Measurements from ENCODE around the gene MYOM3. TPM values are rescaled to one million over a fixed set of nuclear protein-coding genes. Genes with fewer than 3 reads are reported as not detected.

Gene MYOM3
- total RNA-seq, 4 donors from 2014 or later, result 0.17 to 0.94 (median 0.44) TPM; not detected in 1

DNA sequence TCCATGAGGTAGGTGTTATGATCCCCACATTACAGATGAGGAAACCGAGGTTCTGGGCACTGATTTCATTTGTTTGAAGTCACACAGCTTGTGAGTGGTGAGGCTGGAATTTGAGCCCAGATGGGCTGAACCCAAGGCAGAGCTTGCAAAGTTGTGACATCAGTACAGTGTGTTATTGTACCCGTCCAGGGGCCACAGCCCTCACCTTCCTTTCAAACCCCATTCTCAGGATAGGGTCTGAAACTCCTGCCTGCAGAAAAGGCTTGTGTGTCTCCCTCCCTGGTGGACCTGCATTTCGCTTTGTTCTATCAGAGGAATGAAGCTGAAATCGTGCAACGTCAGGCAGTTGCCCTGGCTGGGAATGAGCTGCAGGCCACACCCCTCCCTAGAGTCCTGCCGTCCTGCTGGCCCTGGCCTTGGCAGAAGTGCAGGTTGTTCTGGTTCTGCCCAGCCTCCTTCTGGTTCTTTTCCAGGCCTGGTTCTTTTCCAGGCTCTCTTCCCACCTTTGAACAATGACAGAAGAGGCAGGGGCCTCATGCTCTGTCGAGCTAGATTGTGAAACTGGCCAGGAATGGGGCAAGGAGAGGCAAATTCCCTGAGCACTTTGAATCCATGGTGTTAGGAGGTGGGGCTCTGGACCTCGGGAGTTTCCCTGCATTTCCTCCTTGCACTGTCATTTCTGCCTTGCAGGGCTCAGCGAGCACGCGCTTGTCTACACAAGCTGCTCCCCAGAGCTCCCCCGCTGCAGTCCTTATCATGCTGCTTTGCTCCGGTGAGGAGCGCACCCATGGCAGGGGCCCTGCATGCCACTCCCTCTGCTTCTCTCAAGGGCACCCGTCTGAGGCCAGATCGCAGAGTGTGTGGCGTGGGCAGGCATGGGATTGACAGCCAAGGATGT, 8.2 kb upstream of the MYOM3 start:
- TF ChIP-seq, protein P1, sequence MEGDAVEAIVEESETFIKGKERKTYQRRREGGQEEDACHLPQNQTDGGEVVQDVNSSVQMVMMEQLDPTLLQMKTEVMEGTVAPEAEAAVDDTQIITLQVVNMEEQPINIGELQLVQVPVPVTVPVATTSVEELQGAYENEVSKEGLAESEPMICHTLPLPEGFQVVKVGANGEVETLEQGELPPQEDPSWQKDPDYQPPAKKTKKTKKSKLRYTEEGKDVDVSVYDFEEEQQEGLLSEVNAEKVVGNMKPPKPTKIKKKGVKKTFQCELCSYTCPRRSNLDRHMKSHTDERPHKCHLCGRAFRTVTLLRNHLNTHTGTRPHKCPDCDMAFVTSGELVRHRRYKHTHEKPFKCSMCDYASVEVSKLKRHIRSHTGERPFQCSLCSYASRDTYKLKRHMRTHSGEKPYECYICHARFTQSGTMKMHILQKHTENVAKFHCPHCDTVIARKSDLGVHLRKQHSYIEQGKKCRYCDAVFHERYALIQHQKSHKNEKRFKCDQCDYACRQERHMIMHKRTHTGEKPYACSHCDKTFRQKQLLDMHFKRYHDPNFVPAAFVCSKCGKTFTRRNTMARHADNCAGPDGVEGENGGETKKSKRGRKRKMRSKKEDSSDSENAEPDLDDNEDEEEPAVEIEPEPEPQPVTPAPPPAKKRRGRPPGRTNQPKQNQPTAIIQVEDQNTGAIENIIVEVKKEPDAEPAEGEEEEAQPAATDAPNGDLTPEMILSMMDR (IDR thresholded peaks at IDR 0.05; ENCODE audit: low read depth), result no peak

DNA sequence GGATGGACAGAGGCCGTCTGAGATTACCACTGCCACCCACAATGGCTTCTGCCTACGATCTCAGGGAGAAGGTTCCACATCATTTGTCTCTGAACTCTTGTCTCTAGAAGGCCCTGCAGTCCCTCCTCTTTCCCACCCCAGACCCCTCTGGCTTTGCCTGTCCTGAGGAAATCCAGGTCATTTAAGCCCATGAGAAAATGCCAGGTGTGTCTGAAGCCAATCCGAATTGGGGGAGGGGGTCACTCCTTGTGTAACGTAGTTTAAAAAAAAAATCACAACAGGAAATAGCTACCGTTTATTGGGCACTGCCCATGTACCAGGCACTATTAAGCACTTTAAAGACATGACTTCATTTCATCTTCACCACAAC, 7.5 kb upstream of the MYOM3 start:
- TF ChIP-seq, protein P1 (IDR thresholded peaks at IDR 0.05; ENCODE audit: low read depth), result no peak

DNA sequence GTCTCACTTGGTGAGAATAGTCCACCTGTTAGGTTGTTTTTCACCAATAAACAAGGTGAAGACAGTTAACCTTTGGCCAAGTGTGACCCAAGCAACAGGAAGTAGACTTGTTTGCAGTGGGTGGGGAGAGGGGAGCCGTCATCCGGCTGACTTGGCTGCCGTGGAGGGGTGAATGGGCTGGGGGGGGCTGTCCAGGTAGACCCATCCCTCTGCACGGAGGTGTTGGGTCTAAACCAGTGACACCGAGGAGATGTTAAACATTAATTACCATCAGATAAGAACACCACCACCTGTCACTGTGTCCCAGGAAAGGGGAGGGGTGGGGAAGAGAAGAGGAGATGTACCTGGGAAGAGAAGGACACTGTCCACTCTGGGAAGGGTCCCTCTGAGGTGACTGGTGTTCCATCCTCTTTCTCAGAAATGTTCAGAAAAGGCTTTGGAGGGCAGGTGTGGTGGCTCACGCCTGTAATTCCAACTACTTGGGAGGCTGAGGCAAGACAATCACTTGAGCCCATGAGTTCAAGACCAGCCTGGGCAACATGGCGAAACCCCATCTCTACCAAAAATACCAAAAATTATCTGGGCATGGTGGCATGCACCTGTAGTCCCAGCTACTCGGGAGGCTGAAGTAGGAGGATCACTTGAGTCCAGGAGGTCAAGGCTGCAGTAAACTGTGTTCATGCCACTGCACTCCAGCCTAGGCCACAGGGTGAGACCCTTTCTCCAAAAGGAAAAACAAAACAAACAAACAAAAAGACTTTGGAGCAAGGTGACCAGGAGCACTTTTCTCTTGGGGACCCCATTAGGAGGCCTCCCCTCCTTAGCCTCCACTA, 6.7 kb upstream of the MYOM3 start:
- TF ChIP-seq, protein P1 (IDR thresholded peaks at IDR 0.05; ENCODE audit: low read depth), result no peak

DNA sequence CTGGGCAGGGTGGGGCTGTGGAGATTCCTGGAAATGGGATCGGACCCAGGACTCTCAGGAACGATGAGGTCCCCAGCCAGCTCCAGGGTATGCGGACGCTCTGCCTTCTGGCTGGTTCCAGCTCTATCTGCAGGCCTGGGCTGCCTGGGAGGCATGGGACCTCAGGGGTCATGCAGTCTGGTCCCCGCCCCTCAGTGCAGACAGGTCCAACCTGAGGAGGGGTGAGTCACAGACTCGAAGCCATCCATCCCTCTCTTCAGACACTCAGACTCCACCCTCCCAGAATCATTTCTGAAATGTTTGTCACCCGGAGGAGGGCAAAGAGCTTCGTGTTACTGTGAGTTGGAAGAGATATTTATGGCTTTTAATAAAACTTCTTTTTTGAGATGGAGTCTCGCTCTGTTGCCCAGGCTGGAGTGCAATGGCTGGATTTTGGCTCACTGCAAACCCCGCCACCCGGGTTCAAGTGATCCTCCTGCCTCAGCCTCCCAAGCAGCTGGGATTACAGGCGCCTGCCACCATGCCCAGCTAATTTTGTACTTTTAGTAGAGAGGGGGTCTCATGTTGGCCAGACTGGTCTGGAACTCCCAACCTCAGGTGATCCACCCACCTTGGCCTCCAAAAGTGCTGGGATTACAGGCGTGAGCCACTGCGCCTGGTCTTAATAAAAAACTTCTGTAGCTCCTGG, 5.9 kb upstream of the MYOM3 start:
- TF ChIP-seq, protein P1 (IDR thresholded peaks at IDR 0.05; ENCODE audit: low read depth), result no peak

DNA sequence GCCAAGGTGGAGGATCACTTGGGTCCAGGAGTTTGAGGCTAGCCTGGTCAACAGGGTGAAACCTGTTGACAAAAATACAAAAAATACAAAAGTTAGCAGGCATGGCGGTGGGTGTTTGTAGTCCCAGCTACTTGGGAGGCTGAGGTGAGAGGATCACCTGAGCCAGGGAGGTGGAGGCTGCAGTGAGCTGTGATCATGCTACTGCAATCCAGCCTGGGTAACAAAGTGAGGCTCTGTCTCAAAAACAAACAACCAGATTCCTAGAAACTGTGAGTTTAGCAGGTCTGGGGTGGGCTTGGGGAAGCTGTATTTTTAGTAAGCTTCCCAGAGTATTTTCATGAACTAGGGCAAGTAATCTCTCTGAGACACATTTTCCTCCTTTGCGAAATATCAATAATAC, 5.2 kb upstream of the MYOM3 start:
- TF ChIP-seq, protein P1 (IDR thresholded peaks at IDR 0.05; ENCODE audit: low read depth), result no peak

DNA sequence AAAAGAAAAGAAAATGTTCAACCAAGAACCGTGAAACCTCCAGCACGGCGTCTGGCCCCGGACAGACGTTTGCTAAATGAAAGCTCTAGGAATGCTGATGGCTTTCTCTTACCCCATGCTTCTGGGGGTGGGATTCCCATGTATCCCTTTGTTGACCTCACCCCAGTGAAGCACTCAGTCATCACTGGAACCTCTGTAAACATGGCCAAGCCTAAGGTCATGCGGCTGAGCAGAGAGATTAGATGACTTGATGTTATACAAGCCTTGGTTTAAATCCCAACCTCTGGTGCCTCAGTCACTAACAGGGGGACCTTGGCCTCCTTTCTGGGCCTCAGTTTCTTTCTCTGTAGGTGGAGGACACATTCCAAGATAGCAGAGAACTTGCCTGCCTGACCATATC, 2.8 kb upstream of the MYOM3 start:
- TF ChIP-seq, protein P1 (IDR thresholded peaks at IDR 0.05; ENCODE audit: low read depth), result no peak

All from subcutaneous adipose tissue (tissue), 4 donors.